Suprapubic skin (tissue), 3 donors: ENCODE results near the gene OLA1.

Source experiments
- CTCF ChIP-seq, 2 donors: fragments of 200-600 bp in 1 of 2; fragments of 450-650 bp in 1 of 2; sonication (generic) in 1 of 2; IDR thresholded peaks; one replicate each; pipeline ENCODE4 v1.5.1; 2016 to 2019; ENCODE audit warnings: antibody characterized with exemption in 2 of 2, mild to moderate bottlenecking in 1 of 2, moderate library complexity in 1 of 2
- EP300 ChIP-seq: sonication (generic); formaldehyde crosslinking; IDR thresholded peaks from one replicate; pipeline ENCODE4 v1.6.1; 2017; ENCODE audit warnings: antibody characterized with exemption
- POLR2A ChIP-seq, 2 donors: fragments of 450-650 bp; IDR thresholded peaks; one replicate each; pipeline ENCODE4 v1.6.1; 2017; ENCODE audit warnings: antibody characterized with exemption in 2 of 2, mild to moderate bottlenecking in 2 of 2, moderate library complexity in 2 of 2

GRCh38 chr2:174044556-174044955 lies 203.8 kb downstream of the OLA1 start:
- TF ChIP-seq EP300 (no peak), POLR2A (IDR thresholded peaks at IDR 0.05) (no peak), CTCF (IDR thresholded peaks at IDR 0.05) (no peak)
